ENCODE measurements around the gene MDGA2.

MDGA2 gene

GRCh38 chr14:47691829-47692228 lies 16.4 kb upstream of the MDGA2 start:
- H3K4me3 ChIP-seq (replicated peaks in 1 of 2; ENCODE audit: low read depth in 2 of 2, low read length in 2 of 2) = no peak overlapping the region
- no peak for DNase-seq (ENCODE audit: low read depth in 2 of 2)
- TF ChIP-seq, protein P1, sequence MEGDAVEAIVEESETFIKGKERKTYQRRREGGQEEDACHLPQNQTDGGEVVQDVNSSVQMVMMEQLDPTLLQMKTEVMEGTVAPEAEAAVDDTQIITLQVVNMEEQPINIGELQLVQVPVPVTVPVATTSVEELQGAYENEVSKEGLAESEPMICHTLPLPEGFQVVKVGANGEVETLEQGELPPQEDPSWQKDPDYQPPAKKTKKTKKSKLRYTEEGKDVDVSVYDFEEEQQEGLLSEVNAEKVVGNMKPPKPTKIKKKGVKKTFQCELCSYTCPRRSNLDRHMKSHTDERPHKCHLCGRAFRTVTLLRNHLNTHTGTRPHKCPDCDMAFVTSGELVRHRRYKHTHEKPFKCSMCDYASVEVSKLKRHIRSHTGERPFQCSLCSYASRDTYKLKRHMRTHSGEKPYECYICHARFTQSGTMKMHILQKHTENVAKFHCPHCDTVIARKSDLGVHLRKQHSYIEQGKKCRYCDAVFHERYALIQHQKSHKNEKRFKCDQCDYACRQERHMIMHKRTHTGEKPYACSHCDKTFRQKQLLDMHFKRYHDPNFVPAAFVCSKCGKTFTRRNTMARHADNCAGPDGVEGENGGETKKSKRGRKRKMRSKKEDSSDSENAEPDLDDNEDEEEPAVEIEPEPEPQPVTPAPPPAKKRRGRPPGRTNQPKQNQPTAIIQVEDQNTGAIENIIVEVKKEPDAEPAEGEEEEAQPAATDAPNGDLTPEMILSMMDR (IDR thresholded peaks at IDR 0.05; ENCODE audit: low read depth, low read length) = no peak

DNA sequence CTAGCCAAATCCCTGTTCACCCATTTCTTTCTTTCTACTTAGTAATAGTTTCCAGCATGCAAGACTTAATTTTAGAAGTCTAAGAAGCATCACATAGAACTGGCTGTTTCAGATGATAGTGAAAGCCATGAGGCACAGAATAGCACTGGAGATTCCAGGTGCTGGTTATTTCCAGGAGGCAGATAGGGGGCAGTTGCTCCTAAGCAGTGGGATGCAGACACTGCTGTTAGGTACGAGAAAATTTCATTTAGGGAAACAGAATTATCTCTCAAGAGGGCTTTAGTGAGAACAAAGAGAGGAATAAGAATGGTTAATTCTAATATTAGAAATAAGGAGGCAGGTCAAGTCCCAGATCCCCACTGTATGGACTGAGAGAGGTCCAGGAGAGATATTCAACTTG lies 3.6 kb upstream of the MDGA2 start:
- no peak for DNase-seq (ENCODE audit: low read depth in 2 of 2)
- TF ChIP-seq, protein P1 (IDR thresholded peaks at IDR 0.05; ENCODE audit: low read depth, low read length) = no peak
- no peak overlapping the region for H3K4me3 ChIP-seq (replicated peaks in 1 of 2; ENCODE audit: low read depth in 2 of 2, low read length in 2 of 2)

DNA sequence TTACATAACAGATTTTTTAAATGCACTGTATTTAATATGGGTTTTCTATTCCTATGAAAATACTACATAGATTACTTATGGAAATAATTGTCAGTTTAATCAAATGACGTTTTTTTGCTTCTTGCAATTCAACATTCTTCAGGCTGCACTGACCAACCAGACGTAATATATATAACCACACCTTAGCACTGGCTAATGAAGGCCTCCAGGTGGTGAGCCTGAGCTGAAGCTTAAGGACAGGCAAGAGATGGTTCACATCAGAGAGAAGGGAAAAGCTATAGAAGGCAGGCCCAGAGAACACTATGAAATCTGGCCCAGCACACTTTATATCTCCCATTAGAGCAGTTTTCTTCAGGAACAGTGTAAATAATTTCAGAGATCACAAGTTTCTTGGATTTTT lies 2.8 kb upstream of the MDGA2 start:
- no peak overlapping the region for H3K4me3 ChIP-seq (replicated peaks in 1 of 2; ENCODE audit: low read depth in 2 of 2, low read length in 2 of 2)
- no peak for DNase-seq (ENCODE audit: low read depth in 2 of 2)
- TF ChIP-seq, protein P1 (IDR thresholded peaks at IDR 0.05; ENCODE audit: low read depth, low read length) = no peak

DNA sequence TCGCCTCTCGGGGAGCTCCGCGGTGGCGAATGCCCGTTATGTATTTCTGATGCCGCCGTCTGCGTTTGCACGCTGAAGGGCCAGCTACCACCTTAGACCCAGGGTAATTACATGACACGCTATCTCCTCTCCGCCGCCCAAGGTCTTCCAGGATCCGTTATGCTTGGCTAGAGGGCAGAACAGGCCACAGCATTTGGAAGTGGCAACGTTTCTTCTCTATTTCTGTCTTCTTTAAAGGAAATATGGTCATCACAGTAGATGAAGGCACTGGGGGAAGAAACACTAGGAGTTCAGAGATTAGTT lies 861 bp upstream of the MDGA2 start:
- no peak overlapping the region for H3K4me3 ChIP-seq (replicated peaks in 1 of 2; ENCODE audit: low read depth in 2 of 2, low read length in 2 of 2)
- TF ChIP-seq, protein P1 (IDR thresholded peaks at IDR 0.05; ENCODE audit: low read depth, low read length) = no peak
- no peak for DNase-seq (ENCODE audit: low read depth in 2 of 2)

DNA sequence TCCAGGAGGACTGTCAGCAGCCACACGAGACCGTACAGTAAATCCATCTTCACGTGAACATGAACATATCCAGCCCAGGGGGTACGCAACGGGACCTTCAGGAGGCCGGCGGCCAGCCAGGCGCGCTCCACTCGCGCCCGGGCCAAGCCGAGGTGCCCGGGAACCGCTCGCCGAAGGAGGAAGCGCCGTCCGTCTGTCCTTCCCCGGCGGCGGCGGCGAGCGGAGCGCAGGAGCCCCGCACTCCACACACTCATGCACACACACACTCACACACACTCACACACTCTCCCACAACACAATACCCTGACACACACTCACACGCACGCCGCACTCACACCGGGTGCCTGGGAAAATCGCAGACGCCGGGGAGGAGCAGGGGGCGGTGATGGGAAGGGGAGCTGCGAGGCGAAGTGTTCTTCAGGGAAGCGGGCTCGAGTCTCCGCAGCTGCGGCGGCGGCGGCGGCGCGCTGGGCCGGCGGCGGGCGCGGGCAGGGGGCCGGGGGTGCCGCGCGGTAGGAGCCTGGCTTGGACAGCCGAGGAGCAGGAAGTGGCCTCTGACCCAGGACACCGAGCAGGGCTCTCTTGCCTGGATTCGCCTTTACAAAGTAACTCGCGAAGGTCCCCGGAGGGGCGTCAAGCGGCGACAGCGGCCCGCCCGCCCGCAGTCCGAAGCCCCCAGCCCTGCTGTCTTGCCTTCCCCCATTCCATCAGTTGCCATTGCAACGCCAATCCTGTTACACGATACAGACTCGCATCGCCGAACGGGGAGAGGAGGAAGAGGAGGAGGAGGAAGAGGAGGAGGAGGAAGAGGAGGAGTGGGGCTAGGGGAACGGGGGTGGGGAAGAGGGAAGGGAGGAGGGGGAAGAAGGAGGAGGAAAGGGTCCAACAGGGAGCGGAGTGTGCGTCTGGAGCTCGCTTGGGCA lies 601 bp downstream of the MDGA2 start:
- TF ChIP-seq, protein P1 (IDR thresholded peaks at IDR 0.05; ENCODE audit: low read depth, low read length) = no peak
- peak in 1 of 2 donors; percentile 1 for DNase-seq (ENCODE audit: low read depth in 2 of 2)
- no peak overlapping the region for H3K4me3 ChIP-seq (replicated peaks in 1 of 2; ENCODE audit: low read depth in 2 of 2, low read length in 2 of 2)

- DNase-seq (ENCODE audit: low read depth in 2 of 2) = peak in 1 of 2 donors; percentile 0
- TF ChIP-seq, protein P1 (IDR thresholded peaks at IDR 0.05; ENCODE audit: low read depth, low read length) = no peak
- H3K4me3 ChIP-seq (replicated peaks in 1 of 2; ENCODE audit: low read depth in 2 of 2, low read length in 2 of 2) = no peak overlapping the region
Measured at GRCh38 chr14:47674148-47674542, 1.3 kb downstream of the MDGA2 start.
